ENCODE measurements around the gene RNF114.

Gene RNF114

DNA sequence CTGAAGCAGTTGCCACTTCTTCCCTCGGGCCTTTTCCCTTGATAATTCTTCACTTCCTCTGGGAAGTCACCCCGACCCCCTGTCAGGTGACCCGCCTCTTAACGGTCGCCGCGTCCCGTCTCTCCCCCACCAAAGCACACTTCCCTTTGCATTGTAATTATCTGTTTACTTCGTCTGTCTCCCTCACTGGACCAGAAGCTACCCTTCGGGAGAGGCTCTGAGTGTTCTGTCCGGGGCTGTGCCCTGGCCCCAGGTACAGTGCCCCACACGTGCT is 45.8 kb downstream of the RNF114 start:
- peaks cover 0 to 21% of the 10 kb centered on the region in 2 experiments; a peak in 1 of 3 replicates for H3K36me3 ChIP-seq (ENCODE audit: control insufficient read depth in 2 of 2, insufficient read depth in 1 of 2, low read length in 2 of 2)
- ChIA-PET POLR2A (interaction anchor here (0.7 kb wide), 1 partner anchor 19 kb away, joined by 3 read pairs; no protein-coding TSS in a partner anchor), CTCF (interaction anchor here (1.0 to 8.3 kb wide), 7 partner anchors 16 to 197 kb away, joined by 3 to 220 read pairs (median 7); no protein-coding TSS in a partner anchor)
- no peak for TF ChIP-seq PRDM1 (tag by site-specific recombination; IDR thresholded peaks at IDR 0.05)
- TF ChIP-seq, protein P1, sequence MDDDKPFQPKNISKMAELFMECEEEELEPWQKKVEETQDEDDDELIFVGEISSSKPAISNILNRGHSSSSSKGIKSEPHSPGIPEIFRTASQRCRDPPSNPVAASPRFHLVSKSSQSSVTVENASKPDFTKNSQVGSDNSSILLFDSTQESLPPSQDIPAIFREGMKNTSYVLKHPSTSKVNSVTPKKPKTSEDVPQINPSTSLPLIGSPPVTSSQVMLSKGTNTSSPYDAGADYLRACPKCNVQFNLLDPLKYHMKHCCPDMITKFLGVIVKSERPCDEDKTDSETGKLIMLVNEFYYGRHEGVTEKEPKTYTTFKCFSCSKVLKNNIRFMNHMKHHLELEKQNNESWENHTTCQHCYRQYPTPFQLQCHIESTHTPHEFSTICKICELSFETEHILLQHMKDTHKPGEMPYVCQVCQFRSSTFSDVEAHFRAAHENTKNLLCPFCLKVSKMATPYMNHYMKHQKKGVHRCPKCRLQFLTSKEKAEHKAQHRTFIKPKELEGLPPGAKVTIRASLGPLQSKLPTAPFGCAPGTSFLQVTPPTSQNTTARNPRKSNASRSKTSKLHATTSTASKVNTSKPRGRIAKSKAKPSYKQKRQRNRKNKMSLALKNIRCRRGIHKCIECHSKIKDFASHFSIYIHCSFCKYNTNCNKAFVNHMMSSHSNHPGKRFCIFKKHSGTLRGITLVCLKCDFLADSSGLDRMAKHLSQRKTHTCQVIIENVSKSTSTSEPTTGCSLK (tag by site-specific recombination; IDR thresholded peaks at IDR 0.05) = no peak
- no peak for TF ChIP-seq ZNF24 (tag by site-specific recombination; IDR thresholded peaks at IDR 0.05)
- TF ChIP-seq MYNN (tag by site-specific recombination; IDR thresholded peaks at IDR 0.05; ENCODE audit: borderline replicate concordance) = no peak
- TF ChIP-seq ZNF23 (tag by site-specific recombination; IDR thresholded peaks at IDR 0.05; ENCODE audit: borderline replicate concordance) = no peak
- no peak for TF ChIP-seq KLF10 (tag by site-specific recombination; IDR thresholded peaks at IDR 0.05)
- TF ChIP-seq, protein P2, sequence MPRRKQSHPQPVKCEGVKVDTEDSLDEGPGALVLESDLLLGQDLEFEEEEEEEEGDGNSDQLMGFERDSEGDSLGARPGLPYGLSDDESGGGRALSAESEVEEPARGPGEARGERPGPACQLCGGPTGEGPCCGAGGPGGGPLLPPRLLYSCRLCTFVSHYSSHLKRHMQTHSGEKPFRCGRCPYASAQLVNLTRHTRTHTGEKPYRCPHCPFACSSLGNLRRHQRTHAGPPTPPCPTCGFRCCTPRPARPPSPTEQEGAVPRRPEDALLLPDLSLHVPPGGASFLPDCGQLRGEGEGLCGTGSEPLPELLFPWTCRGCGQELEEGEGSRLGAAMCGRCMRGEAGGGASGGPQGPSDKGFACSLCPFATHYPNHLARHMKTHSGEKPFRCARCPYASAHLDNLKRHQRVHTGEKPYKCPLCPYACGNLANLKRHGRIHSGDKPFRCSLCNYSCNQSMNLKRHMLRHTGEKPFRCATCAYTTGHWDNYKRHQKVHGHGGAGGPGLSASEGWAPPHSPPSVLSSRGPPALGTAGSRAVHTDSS (tag by site-specific recombination; IDR thresholded peaks at IDR 0.05) = no peak
- no peak for TF ChIP-seq TCF7L2 (IDR thresholded peaks at IDR 0.05; ENCODE audit: borderline replicate concordance, low read depth, low read length)
- no peak for TF ChIP-seq SP3 (tag by site-specific recombination; IDR thresholded peaks at IDR 0.05)
- TF ChIP-seq ZNF629 (tag by site-specific recombination; IDR thresholded peaks at IDR 0.05) = no peak
- TF ChIP-seq, protein P3, sequence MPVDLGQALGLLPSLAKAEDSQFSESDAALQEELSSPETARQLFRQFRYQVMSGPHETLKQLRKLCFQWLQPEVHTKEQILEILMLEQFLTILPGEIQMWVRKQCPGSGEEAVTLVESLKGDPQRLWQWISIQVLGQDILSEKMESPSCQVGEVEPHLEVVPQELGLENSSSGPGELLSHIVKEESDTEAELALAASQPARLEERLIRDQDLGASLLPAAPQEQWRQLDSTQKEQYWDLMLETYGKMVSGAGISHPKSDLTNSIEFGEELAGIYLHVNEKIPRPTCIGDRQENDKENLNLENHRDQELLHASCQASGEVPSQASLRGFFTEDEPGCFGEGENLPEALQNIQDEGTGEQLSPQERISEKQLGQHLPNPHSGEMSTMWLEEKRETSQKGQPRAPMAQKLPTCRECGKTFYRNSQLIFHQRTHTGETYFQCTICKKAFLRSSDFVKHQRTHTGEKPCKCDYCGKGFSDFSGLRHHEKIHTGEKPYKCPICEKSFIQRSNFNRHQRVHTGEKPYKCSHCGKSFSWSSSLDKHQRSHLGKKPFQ (tag by site-specific recombination; IDR thresholded peaks at IDR 0.05) = no peak
- TF ChIP-seq SALL2 (tag by site-specific recombination; IDR thresholded peaks at IDR 0.05; ENCODE audit: borderline replicate concordance) = no peak
- TF ChIP-seq, protein P4, sequence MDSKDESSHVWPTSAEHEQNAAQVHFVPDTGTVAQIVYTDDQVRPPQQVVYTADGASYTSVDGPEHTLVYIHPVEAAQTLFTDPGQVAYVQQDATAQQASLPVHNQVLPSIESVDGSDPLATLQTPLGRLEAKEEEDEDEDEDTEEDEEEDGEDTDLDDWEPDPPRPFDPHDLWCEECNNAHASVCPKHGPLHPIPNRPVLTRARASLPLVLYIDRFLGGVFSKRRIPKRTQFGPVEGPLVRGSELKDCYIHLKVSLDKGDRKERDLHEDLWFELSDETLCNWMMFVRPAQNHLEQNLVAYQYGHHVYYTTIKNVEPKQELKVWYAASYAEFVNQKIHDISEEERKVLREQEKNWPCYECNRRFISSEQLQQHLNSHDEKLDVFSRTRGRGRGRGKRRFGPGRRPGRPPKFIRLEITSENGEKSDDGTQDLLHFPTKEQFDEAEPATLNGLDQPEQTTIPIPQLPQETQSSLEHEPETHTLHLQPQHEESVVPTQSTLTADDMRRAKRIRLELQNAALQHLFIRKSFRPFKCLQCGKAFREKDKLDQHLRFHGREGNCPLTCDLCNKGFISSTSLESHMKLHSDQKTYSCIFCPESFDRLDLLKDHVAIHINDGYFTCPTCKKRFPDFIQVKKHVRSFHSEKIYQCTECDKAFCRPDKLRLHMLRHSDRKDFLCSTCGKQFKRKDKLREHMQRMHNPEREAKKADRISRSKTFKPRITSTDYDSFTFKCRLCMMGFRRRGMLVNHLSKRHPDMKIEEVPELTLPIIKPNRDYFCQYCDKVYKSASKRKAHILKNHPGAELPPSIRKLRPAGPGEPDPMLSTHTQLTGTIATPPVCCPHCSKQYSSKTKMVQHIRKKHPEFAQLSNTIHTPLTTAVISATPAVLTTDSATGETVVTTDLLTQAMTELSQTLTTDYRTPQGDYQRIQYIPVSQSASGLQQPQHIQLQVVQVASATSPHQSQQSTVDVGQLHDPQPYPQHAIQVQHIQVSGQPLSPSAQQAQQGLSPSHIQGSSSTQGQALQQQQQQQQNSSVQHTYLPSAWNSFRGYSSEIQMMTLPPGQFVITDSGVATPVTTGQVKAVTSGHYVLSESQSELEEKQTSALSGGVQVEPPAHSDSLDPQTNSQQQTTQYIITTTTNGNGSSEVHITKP (tag by site-specific recombination; IDR thresholded peaks at IDR 0.05) = no peak
- TF ChIP-seq ZNF132 (tag by site-specific recombination; IDR thresholded peaks at IDR 0.05; ENCODE audit: borderline replicate concordance) = no peak
- TF ChIP-seq SETDB1 (IDR thresholded peaks at IDR 0.05; ENCODE audit: insufficient read length, low read length) = no peak
- no peak for TF ChIP-seq ZBTB1 (tag by site-specific recombination; IDR thresholded peaks at IDR 0.05)
- no peak for TF ChIP-seq ZNF791 (tag by site-specific recombination; IDR thresholded peaks at IDR 0.05)
- no peak for TF ChIP-seq ZNF37A (tag by site-specific recombination; IDR thresholded peaks at IDR 0.05)
- no peak for TF ChIP-seq RBAK (tag by site-specific recombination; IDR thresholded peaks at IDR 0.05)
- no peak overlapping the region for H3K27ac ChIP-seq (ENCODE audit: extremely low read depth, low read depth, low read length)
- peaks cover 2% of the 10 kb centered on the region; the same call in 1 of the 2 replicates for H3K4me1 ChIP-seq (ENCODE audit: control insufficient read depth, insufficient read depth, low read length)
- H3K9me3 ChIP-seq (ENCODE audit: control insufficient read depth, insufficient read depth, low read depth, low read length) = no peaks in the 10 kb centered on the region
- no peak overlapping the region; the same call in 1 of the 2 replicates for H3K4me3 ChIP-seq (ENCODE audit: low read depth, low read length)
